Measurements from ENCODE around the gene FAAP20. TPM values are rescaled to one million over a fixed set of nuclear protein-coding genes. Genes with fewer than 3 reads are reported as not detected.

Gene FAAP20
- total and polyA plus RNA-seq, 7 donors = 28.4 to 58.0 (median 45.3) TPM

- TF ChIP-seq CTCF (IDR thresholded peaks at IDR 0.05) (no peak), EP300 (IDR thresholded peaks at IDR 0.05) (no peak), POLR2A (IDR thresholded peaks at IDR 0.05) (no peak), POLR2AphosphoS5 (IDR thresholded peaks at IDR 0.05) (no peak)
- intact Hi-C loops (cut with DNase I) = loop anchor here (2.0 kb wide), 2 partner anchors 40 to 84 kb away; no protein-coding TSS in a partner anchor
- H3K27me3 ChIP-seq = no peaks in the 10 kb centered on the region
- no peaks in the 10 kb centered on the region for H3K36me3 ChIP-seq
- H3K4me3 ChIP-seq = peak overlapping the region; percentile 58 to 78 (median 62)
- H3K4me1 ChIP-seq = peaks cover 0 to 77% (median 72%) of the 10 kb centered on the region in 4 donors
- DNase-seq = no peak
- H3K9me3 ChIP-seq = no peaks in the 10 kb centered on the region
- H3K27ac ChIP-seq = peak overlapping the region; percentile 87 to 92 (median 90)
- WGBS, 2 donors = 13 to 25% methylated on average over 30 of the region's 30 CpGs
These were observed 36.4 kb upstream of the FAAP20 start for GRCh38 chr1:2230781-2231531.

- intact Hi-C loops (cut with DNase I) = loop anchor here (2.0 kb wide), 2 partner anchors 39 to 85 kb away; no protein-coding TSS in a partner anchor
These were observed 35.5 kb upstream of the FAAP20 start for GRCh38 chr1:2229911-2230731.

GRCh38 chr1:2229037-2229864, 34.7 kb upstream of the FAAP20 start:
- peak; percentile 94 for DNase-seq
- H3K9me3 ChIP-seq = no peaks in the 10 kb centered on the region
- TF ChIP-seq POLR2AphosphoS5 (IDR thresholded peaks at IDR 0.05) (peak; percentile 76 to 96 (median 84)), CTCF (IDR thresholded peaks at IDR 0.05) (no peak), POLR2A (IDR thresholded peaks at IDR 0.05) (no peak), EP300 (IDR thresholded peaks at IDR 0.05) (peak in 1 of 4 donors; percentile 50)
- no peaks in the 10 kb centered on the region for H3K27me3 ChIP-seq
- H3K27ac ChIP-seq = peak overlapping the region; percentile 87 to 92 (median 90)
- peak overlapping the region; percentile 58 to 78 (median 62) for H3K4me3 ChIP-seq
- H3K36me3 ChIP-seq = no peaks in the 10 kb centered on the region
- WGBS, 2 donors = 3 to 6% methylated on average over 77 of the region's 77 CpGs
- intact Hi-C loops (cut with DNase I) = no loop called here
- peaks cover 0 to 59% (median 55%) of the 10 kb centered on the region in 4 donors for H3K4me1 ChIP-seq

More at GRCh38 chr1:2229911-2230731, 35.5 kb upstream of the FAAP20 start:
- no peak for TF ChIP-seq EP300 (IDR thresholded peaks at IDR 0.05)
- no peak for TF ChIP-seq POLR2A (IDR thresholded peaks at IDR 0.05)
- peak in 1 of 4 donors; percentile 22 for TF ChIP-seq POLR2AphosphoS5 (IDR thresholded peaks at IDR 0.05)
- H3K27me3 ChIP-seq = no peaks in the 10 kb centered on the region
- H3K9me3 ChIP-seq = no peaks in the 10 kb centered on the region
- H3K4me3 ChIP-seq = peak overlapping the region; percentile 58 to 78 (median 62)
- no peak for DNase-seq
- peak overlapping the region; percentile 87 to 92 (median 90) for H3K27ac ChIP-seq
- whole genome bisulfite sequencing, 2 donors = 21 to 40% methylated on average over 32 of the region's 32 CpGs
- H3K36me3 ChIP-seq = no peaks in the 10 kb centered on the region
- peaks cover 0 to 68% (median 64%) of the 10 kb centered on the region in 4 donors for H3K4me1 ChIP-seq

GRCh38 chr1:2228694-2229036, 34.1 kb upstream of the FAAP20 start:
- no peak for TF ChIP-seq CTCF (IDR thresholded peaks at IDR 0.05)
- no peak for TF ChIP-seq POLR2A (IDR thresholded peaks at IDR 0.05)
- no peak for TF ChIP-seq EP300 (IDR thresholded peaks at IDR 0.05)
- TF ChIP-seq POLR2AphosphoS5 (IDR thresholded peaks at IDR 0.05) = no peak
- H3K4me3 ChIP-seq = peak overlapping the region; percentile 58 to 78 (median 62)
- H3K4me1 ChIP-seq = peaks cover 0 to 54% (median 49%) of the 10 kb centered on the region in 4 donors
- H3K9me3 ChIP-seq = no peaks in the 10 kb centered on the region
- WGBS, 2 donors = 1% methylated on average over 50 of the region's 50 CpGs
- no peaks in the 10 kb centered on the region for H3K36me3 ChIP-seq
- no peak for DNase-seq
- peak overlapping the region; percentile 87 to 92 (median 90) for H3K27ac ChIP-seq
- intact Hi-C loops (cut with DNase I) = no loop called here
- no peaks in the 10 kb centered on the region for H3K27me3 ChIP-seq

Data from sigmoid colon (tissue), 7 donors.